Liver (tissue), 9 donors: ENCODE data around the gene TAGLN2. TPM values are rescaled to one million over a fixed set of nuclear protein-coding genes. Genes with fewer than 3 reads are reported as not detected.

Experiments used
- DNase-seq: peaks from one replicate; pipeline ENCODE4 v3.0.0-alpha.2; 2017; ENCODE audit warnings: low spot score
- H3K27ac ChIP-seq, 2 donors: one replicate each; pipeline ENCODE4 v1.7.0; 2013; ENCODE audit warnings: inconsistent platforms in 2 of 2, low read length in 2 of 2, control low read depth in 1 of 2, low read depth in 1 of 2, mild to moderate bottlenecking in 1 of 2
- H3K27me3 ChIP-seq, 4 donors: one replicate each; pipeline versions ENCODE4 v1.6.1 to v1.7.0; 2013; ENCODE audit warnings: low read length in 3 of 4, inconsistent platforms in 1 of 4, mild to moderate bottlenecking in 1 of 4, moderate library complexity in 1 of 4; ENCODE audit not compliant: control insufficient read depth in 4 of 4, insufficient read depth in 4 of 4
- H3K36me3 ChIP-seq, 4 donors: one replicate each; pipeline versions ENCODE4 v1.6.1 to v1.7.0; 2013; ENCODE audit warnings: low read length in 3 of 4, mild to moderate bottlenecking in 3 of 4, low read depth in 1 of 4, moderate library complexity in 1 of 4; ENCODE audit not compliant: control insufficient read depth in 4 of 4, insufficient read depth in 3 of 4
- H3K4me1 ChIP-seq, 4 donors: one replicate each; pipeline versions ENCODE4 v1.6.1 to v1.7.0; 2013; ENCODE audit warnings: low read length in 3 of 4, mild to moderate bottlenecking in 3 of 4, moderate library complexity in 1 of 4; ENCODE audit not compliant: control insufficient read depth in 4 of 4, insufficient read depth in 4 of 4
- H3K4me3 ChIP-seq, 3 donors: one replicate each; pipeline versions ENCODE4 v1.6.1 to v1.7.0; 2013; ENCODE audit warnings: low read length in 3 of 3, control low read depth in 1 of 3, low read depth in 1 of 3, mild to moderate bottlenecking in 1 of 3
- H3K9ac ChIP-seq, 2 donors: one replicate each; pipeline ENCODE4 v1.7.0; 2013; ENCODE audit warnings: low read length in 2 of 2, mild to moderate bottlenecking in 2 of 2, moderate library complexity in 2 of 2, control low read depth in 1 of 2, low read depth in 1 of 2
- H3K9me3 ChIP-seq, 4 donors: one replicate each; pipeline versions ENCODE4 v1.6.1 to v1.7.0; 2013; ENCODE audit warnings: low read length in 3 of 4; ENCODE audit not compliant: control insufficient read depth in 4 of 4
- CTCF ChIP-seq: fragments of 150-350 bp; IDR thresholded peaks from 2 replicates; pipeline ENCODE4 v1.5.1; 2017; ENCODE audit warnings: improper control_type of control experiment, low read depth, low read length; ENCODE audit not compliant: missing input control
- EGR1 ChIP-seq, 2 donors: IDR thresholded peaks; 2 replicates each; pipeline ENCODE4 v1.6.1; 2016 to 2018; ENCODE audit warnings: antibody characterized with exemption in 2 of 2, low read depth in 2 of 2
- FOXA1 ChIP-seq: IDR thresholded peaks from 2 replicates; pipeline ENCODE4 v1.6.1; 2016; ENCODE audit warnings: antibody characterized with exemption
- FOXA2 ChIP-seq: IDR thresholded peaks from 2 replicates; pipeline ENCODE4 v1.6.1; 2016; ENCODE audit warnings: antibody characterized with exemption
- GABPA ChIP-seq, 2 donors: IDR thresholded peaks in 1 of 2; conservative IDR thresholded peaks in 1 of 2; 2 replicates each; pipeline ENCODE4 v1.6.1; 2016; ENCODE audit warnings: antibody characterized with exemption in 2 of 2, mild to moderate bottlenecking in 1 of 2, moderate library complexity in 1 of 2
- HNF4A ChIP-seq, 2 donors: conservative IDR thresholded peaks; 2 replicates each; pipeline ENCODE4 v1.6.1; 2016; ENCODE audit warnings: antibody characterized with exemption in 2 of 2, mild to moderate bottlenecking in 2 of 2
- HNF4G ChIP-seq: IDR thresholded peaks from 2 replicates; pipeline ENCODE4 v1.6.1; 2016; ENCODE audit warnings: antibody characterized with exemption
- JUND ChIP-seq, 2 donors: IDR thresholded peaks; 2 replicates each; pipeline ENCODE4 v1.6.1; 2016; ENCODE audit warnings: antibody characterized with exemption in 2 of 2
- NR2F2 ChIP-seq: IDR thresholded peaks from 2 replicates; pipeline ENCODE4 v1.6.1; 2016; ENCODE audit warnings: antibody characterized with exemption
- RAD21 ChIP-seq, 2 donors: IDR thresholded peaks; 2 replicates each; pipeline ENCODE4 v1.6.1; 2016; ENCODE audit warnings: antibody characterized with exemption in 2 of 2, mild to moderate bottlenecking in 2 of 2
- RXRA ChIP-seq, 2 donors: IDR thresholded peaks; 2 replicates each; pipeline ENCODE4 v1.6.1; 2017 to 2018; ENCODE audit warnings: antibody characterized with exemption in 2 of 2, mild to moderate bottlenecking in 1 of 2
- SP1 ChIP-seq: IDR thresholded peaks from 2 replicates; pipeline ENCODE4 v1.6.1; 2018; ENCODE audit warnings: antibody characterized with exemption, mild to moderate bottlenecking
- TAF1 ChIP-seq: conservative IDR thresholded peaks from 2 replicates; pipeline ENCODE4 v1.6.1; 2016; ENCODE audit warnings: antibody characterized with exemption, mild to moderate bottlenecking
- YY1 ChIP-seq: IDR thresholded peaks from 2 replicates; pipeline ENCODE4 v1.6.1; 2016; ENCODE audit warnings: antibody characterized with exemption, mild to moderate bottlenecking
- WGBS: extraction: QIAGEN DNeasy Blood & Tissue Kit; methylation state at CpG from one replicate; pipeline ENCODE4 v1.1.7; 2013; 5-methylcytosine and 5-hydroxymethylcytosine counted together
- polyA plus RNA-seq, 2 donors: library from polyadenylated mRNA; stranded (reverse) in 1 of 2; unstranded in 1 of 2; fragments of 200-250 nt in 1 of 2; fragments of >200 nt in 1 of 2; fragmentation: Nextera tagmentation in 1 of 2; extraction: Ambion mirVana in 1 of 2; gene quantifications; one replicate each; pipeline versions ENCODE4 v1.2.1 to v1.2.3, GENCODE V29; 2013 to 2015
- total RNA-seq, 2 donors: library from RNA; depleted of rRNA; stranded (reverse); fragments of >200 nt; gene quantifications; one replicate each; pipeline ENCODE4 v1.2.3, GENCODE V29; 2014
- TF ChIP-seq, protein P1 (sequence below): IDR thresholded peaks from 2 replicates; pipeline ENCODE4 v1.6.1; 2016; ENCODE audit warnings: antibody characterized with exemption
- TF ChIP-seq, protein P2 (sequence below): IDR thresholded peaks from 2 replicates; pipeline ENCODE4 v1.6.1; 2016; ENCODE audit warnings: antibody characterized with exemption, mild to moderate bottlenecking
- donor health status: healthy.
- donor health status: healthy.
- donor health status: healthy.
- donor health status: healthy.
- donor health status: healthy.

Gene TAGLN2
- total and polyA plus RNA-seq, 4 donors, result 46.4 to 113 (median 79.8) TPM

DNA sequence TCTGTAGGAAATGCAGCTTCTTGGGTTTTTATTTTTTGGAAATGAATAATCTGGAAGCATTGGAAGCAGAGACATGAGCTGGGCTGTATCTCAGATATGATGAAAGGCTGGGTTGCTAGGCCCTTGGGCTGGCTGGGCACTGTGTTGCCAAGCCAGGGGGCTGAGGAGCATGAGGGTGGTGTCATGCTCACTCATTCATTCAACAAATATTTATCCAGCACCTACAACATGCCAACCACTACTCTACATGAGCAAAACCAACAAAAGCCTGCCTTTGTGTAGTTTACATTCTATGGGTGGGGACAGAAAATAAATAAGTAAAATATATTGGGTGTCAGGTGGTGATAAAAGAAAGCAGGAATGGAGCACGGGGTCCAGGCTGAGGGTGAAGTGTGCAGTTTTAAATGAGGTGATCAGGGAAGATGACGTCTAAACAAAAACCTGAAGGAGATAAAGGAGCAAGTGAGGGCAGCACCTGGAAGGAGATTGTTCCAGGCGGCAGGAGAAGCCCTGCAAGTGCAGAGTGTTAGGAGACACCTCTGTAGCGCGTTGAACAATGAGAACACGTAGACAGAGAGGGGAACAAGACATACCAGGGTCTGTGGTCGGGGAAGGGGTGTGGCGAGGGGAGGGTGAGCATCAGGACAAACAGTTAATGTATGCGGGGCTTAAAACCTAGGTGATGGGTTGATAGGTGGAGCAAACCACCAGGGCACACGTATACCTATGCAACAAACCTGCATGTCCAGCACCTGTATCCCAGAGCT is 10.9 kb downstream of the TAGLN2 start:
- Histone ChIP-seq H3K4me1 (peaks cover 0 to 3% (median 0%) of the 10 kb centered on the region in 4 donors), H3K9ac (no peak overlapping the region), H3K9me3 (no peaks in the 10 kb centered on the region), H3K36me3 (peaks cover under 1 to 23% (median 12%) of the 10 kb centered on the region in 4 donors), H3K27me3 (no peaks in the 10 kb centered on the region), H3K27ac (no peak overlapping the region), H3K4me3 (no peak overlapping the region)
- no peak for TF ChIP-seq TAF1
- TF ChIP-seq FOXA2, result no peak
- TF ChIP-seq, protein P1, sequence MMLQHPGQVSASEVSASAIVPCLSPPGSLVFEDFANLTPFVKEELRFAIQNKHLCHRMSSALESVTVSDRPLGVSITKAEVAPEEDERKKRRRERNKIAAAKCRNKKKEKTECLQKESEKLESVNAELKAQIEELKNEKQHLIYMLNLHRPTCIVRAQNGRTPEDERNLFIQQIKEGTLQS, result no peak
- TF ChIP-seq, protein P2, sequence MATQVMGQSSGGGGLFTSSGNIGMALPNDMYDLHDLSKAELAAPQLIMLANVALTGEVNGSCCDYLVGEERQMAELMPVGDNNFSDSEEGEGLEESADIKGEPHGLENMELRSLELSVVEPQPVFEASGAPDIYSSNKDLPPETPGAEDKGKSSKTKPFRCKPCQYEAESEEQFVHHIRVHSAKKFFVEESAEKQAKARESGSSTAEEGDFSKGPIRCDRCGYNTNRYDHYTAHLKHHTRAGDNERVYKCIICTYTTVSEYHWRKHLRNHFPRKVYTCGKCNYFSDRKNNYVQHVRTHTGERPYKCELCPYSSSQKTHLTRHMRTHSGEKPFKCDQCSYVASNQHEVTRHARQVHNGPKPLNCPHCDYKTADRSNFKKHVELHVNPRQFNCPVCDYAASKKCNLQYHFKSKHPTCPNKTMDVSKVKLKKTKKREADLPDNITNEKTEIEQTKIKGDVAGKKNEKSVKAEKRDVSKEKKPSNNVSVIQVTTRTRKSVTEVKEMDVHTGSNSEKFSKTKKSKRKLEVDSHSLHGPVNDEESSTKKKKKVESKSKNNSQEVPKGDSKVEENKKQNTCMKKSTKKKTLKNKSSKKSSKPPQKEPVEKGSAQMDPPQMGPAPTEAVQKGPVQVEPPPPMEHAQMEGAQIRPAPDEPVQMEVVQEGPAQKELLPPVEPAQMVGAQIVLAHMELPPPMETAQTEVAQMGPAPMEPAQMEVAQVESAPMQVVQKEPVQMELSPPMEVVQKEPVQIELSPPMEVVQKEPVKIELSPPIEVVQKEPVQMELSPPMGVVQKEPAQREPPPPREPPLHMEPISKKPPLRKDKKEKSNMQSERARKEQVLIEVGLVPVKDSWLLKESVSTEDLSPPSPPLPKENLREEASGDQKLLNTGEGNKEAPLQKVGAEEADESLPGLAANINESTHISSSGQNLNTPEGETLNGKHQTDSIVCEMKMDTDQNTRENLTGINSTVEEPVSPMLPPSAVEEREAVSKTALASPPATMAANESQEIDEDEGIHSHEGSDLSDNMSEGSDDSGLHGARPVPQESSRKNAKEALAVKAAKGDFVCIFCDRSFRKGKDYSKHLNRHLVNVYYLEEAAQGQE, result no peak
- no peak for TF ChIP-seq HNF4G
- no peak for TF ChIP-seq GABPA (IDR thresholded peaks at IDR 0.05 in 1 of 2, conservative IDR thresholded peaks at IDR 0.05 in 1 of 2)
- no peak for TF ChIP-seq YY1
- TF ChIP-seq RXRA (IDR thresholded peaks at IDR 0.05), result no peak
- no peak for TF ChIP-seq CTCF
- TF ChIP-seq EGR1 (IDR thresholded peaks at IDR 0.05; ENCODE audit: low read depth in 2 of 2), result no peak
- TF ChIP-seq SP1, result no peak
- DNase-seq, result no peak
- WGBS, result 89% methylated on average over 10 of the region's 10 CpGs

DNA sequence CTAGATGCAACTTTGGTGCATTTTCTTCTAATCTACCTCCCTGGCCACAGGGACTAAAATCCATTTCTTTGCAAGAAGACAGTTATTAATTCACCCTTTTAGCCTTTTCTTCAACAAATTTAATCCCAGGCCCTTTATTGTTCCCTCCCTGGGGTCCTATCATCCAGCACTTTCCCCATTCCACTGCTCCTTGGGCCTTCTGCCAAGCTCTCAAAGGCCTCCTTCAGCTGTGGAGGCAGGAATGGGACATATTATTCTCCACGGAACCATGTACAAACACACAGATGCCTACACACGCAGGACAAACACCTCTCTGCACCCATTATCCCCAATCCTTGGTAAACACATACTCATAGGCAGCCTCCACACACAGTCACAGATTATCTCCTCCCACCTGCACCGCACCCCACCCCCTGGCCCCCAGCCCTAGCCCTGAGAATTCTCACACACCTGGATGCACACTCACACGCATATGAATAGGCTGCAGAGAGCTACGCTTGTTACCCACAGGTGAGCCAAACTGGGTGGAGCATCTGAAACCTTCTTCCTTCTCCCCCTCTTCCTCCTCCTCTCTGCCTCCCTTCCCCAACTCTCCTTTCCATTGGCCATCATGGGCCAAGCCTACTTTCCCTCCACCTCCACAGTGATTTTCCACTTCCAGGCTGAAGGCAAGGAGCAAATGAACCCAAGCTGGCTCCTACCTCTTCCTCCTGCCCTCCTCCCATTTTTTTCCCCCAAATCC is 11.7 kb downstream of the TAGLN2 start:
- no peak overlapping the region for H3K4me3 ChIP-seq
- H3K36me3 ChIP-seq, result peaks cover 0 to 15% (median 6%) of the 10 kb centered on the region in 4 donors
- H3K9me3 ChIP-seq, result no peaks in the 10 kb centered on the region
- H3K27ac ChIP-seq, result no peak overlapping the region
- no peak for DNase-seq
- WGBS, result 73% methylated on average over 5 of the region's 5 CpGs
- no peak overlapping the region for H3K9ac ChIP-seq
- H3K27me3 ChIP-seq, result no peaks in the 10 kb centered on the region
- H3K4me1 ChIP-seq, result peaks cover 0 to 3% (median 0%) of the 10 kb centered on the region in 4 donors
- TF ChIP-seq SP1 (no peak), EGR1 (IDR thresholded peaks at IDR 0.05; ENCODE audit: low read depth in 2 of 2) (no peak), RAD21 (IDR thresholded peaks at IDR 0.05) (no peak), FOXA2 (no peak), NR2F2 (no peak), FOXA1 (no peak), TAF1 (no peak), YY1 (no peak), HNF4A (conservative IDR thresholded peaks at IDR 0.05) (no peak), JUND (IDR thresholded peaks at IDR 0.05) (no peak), CTCF (no peak)
- TF ChIP-seq, protein P2, result no peak
- TF ChIP-seq, protein P1, result no peak
